Stimulated activated CD8-positive, alpha-beta memory T cell treated with anti-CD3 and anti-CD28 coated beads, Interleukin-4, amount 100 ng/mL, for 1 hour (primary cell): ENCODE measurements around the gene EPB41L1.

Source experiments
- DNase-seq, 2 donors: peaks; one replicate each; pipeline ENCODE4 v3.0.0-alpha.2; 2020; ENCODE audit warnings: low read depth in 2 of 2, low spot score in 1 of 2

EPB41L1 gene

DNA sequence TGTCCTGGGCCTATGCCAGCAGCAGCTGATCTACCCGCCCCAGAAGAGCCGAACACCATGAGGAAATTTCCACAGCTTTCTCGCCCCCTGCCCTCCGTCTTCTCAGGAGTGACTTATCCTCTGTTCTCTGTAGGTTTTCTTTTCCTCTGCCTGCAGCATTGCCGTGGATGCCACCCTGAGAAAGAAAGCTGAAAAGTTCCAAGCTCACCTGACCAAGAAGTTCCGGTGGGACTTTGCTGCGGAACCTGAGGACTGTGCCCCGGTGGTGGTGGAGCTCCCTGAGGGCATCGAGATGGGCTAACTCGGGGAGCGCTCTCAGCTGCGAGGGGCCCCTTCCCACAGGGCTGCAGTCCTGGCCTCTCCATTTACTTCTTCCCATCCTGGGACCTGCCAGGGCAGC, 100.9 kb downstream of the EPB41L1 start:
- no peak for DNase-seq

DNA sequence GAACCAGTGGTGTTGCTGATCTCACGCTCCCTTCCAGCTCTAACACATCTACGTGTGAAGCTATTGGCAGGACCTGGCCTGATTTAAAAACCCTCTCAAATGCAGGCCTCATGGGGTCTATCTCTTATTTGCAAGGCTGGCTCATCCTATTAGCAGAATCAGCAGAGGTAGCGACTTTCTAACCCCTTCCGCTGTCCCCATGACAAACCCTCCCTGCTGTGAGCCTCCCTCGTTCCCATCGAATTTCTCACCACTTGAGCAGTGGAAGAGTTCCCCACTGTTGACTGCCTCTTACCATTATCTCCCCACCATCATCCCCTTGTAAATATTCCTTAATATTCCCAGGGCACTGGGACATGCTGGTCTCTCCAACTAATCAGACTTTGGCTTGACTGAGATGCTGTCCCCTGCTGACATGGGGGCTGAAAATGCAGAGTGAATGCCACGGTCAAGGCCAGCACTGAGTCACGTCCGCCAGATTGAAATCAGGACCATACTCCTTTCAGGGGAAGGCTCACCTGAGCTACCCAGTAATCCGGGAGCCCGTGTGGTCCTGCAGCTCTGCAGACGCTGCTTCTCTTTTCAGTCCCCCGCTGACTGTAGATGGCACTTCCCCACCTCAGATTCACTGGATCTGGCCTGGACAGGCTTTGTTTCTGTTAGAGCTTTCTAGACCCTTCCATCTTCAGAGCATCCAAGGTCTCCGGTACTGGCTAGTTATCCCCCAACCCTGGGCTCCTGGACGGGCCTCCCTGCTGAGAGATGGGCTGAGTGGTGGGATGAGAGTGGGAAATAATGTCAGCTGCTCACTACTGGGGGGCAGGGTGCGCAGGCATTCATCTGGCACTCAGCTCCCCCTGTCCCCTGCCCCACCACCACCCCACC, 104.9 kb downstream of the EPB41L1 start:
- no peak for DNase-seq

DNA sequence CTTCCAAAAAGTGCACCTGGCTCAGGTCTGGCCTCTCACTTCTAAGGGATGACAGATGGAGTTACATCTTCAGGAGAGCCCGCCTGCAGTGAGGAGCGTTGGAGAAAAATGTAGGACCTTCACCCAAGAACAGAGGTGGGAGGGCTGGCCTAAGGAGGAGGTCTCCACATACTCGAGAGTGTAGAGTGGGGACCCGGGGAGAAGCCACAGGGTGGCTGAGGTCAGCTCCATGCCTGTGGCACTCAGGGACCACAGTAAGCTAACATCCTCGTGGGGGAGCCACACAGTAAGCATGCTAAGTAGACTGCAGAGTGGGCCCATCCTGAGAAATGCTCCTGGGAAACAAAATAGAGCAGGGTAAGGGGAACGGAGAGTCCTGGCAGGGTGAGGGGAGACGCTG, 105.8 kb downstream of the EPB41L1 start:
- no peak for DNase-seq

DNA sequence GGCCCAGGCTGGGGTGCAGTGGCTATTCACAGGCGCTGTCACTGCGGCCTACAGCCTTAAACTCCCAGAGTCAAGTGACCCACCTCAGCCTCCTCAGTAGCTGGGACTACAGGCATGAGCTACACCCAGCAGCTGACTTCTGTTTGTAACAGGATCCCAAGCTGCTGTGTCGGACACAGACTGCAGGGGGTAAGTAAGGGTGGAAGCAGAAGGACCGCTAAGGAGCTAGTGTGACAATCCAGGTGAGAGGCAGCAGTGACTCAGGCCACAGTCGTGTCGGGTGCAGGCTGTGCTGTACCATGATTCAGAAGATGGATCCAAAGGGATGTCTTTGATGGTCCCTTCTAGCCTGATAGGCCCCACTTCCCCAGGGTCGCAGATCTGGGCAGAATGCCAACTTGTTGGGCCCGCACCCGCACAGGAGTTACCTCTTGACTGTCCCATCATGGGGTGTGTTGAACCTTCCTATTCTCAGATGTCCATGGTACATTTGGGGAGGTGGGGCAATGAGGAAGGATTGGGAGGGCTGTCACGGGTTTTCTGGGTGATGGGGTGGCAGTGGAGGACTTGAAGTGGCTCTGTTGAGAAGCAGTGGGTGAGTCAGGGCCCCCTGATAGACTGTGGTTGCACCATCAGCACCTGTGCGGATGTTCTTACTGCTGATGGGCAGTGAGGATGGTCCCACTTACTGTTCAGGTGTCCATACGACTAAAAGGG, 107.0 kb downstream of the EPB41L1 start:
- DNase-seq: no peak

DNA sequence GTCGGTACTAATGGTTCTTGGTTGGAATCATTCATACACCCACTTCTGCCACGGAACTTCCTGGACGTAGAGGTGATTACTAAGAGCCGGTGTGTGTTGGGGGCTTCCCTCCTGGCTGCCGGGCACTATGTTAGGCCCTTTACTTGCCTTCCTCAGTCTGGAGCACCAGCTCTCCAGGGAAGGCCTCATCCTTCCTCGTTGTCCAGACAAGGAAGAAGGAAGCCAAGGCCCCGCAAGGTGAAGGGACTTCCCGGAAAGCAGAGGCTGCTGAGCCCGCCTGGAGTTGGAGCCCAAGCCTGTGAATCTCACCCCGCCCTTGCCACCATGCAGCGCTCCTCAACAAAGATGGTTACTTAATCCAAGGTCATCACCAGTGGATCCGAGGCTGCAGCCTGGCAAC, 107.9 kb downstream of the EPB41L1 start:
- no peak for DNase-seq

DNA sequence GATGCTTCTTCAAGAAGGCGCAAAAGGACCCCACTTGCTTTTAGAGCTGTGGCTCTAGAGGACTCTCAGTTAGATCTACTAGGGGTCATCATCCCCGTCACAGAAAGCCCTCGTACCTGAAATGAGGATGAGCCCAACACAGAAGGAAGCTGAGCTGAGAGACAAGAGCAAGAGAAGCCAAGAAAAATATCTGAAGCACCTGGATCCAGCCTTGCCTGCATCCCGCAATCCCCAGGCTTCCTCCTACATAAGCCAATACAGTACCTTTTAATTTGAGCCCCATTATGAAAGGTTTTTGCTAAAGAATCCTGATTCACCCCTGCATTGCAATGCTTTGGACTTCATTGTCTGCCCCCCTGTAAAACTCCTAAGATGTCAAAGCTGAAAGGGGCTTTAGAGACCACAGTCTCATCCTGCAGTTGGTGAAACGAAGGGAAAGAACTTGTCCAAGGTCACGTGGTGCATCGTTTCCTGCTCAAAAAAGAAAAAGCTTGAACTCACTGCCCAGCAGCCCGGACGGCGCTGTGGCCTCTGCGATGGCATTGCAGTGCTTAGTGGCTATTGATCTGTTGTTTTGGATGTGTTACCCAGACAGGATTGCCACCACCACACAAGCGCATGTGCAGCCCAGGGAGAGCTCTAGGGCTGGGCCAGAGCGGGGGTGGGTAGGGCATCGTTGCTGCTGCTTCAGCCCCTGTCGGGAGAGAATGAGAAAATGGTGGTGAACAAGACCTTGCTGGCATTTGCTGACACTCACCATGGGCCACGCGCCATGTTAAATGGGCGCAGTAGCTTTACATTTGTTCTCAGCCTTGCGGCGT, 110.1 kb downstream of the EPB41L1 start:
- no peak for DNase-seq

DNA sequence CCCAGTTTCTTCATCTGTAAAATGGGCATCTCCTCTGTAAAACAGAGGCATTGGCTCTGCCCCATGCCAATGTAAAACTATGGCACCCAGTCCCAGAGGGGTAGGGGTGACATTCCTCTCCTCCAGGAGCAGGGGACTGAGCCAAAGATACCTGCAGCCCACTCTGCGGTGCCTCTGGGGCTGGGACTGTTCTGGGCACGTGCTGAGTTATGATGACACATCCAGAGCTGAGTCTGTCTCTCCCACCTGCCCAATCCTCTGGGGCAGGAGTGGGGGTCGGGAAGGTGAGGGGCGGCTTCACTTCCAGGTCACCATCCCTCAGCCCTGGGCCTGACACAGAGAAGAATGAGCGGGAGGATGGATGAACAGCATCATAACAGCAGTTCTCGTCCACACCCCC, 111.6 kb downstream of the EPB41L1 start:
- DNase-seq: no peak

DNA sequence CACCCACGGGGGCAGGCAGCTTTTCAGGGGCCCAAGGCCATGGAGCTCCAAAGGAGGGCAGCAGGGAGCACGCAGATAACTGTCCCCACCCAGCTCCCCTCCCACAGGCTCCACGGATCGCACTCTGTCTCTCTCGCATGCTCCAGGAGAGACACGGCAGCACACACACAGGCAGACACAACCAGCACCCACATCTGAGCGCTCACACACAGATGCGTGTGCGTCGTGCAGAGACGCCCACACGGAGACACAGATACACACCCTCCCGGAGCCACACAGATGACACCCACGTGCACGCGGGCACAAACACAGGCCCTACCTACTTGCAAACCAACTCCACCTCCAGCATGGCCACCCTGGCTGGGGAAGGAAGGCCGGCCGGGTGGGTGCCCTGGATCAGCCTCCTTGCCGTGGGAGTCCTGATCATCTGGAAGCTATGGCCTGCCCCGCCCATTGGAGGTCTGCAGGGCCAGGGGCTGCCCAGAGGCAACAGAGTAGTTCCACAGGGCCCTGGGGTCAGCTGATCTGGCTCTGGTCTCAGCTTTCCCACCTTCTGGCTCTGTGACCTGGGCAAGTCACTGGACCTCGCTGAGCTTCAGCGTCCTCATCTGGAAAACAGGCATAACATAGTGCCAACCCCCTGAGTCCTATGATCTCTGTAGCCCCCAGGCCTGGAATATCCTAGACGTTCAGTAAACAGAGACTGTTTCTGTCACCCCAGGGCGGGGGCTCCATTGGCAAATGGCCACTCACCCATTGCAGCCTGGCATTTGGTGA, 113.3 kb downstream of the EPB41L1 start:
- DNase-seq: no peak

DNA sequence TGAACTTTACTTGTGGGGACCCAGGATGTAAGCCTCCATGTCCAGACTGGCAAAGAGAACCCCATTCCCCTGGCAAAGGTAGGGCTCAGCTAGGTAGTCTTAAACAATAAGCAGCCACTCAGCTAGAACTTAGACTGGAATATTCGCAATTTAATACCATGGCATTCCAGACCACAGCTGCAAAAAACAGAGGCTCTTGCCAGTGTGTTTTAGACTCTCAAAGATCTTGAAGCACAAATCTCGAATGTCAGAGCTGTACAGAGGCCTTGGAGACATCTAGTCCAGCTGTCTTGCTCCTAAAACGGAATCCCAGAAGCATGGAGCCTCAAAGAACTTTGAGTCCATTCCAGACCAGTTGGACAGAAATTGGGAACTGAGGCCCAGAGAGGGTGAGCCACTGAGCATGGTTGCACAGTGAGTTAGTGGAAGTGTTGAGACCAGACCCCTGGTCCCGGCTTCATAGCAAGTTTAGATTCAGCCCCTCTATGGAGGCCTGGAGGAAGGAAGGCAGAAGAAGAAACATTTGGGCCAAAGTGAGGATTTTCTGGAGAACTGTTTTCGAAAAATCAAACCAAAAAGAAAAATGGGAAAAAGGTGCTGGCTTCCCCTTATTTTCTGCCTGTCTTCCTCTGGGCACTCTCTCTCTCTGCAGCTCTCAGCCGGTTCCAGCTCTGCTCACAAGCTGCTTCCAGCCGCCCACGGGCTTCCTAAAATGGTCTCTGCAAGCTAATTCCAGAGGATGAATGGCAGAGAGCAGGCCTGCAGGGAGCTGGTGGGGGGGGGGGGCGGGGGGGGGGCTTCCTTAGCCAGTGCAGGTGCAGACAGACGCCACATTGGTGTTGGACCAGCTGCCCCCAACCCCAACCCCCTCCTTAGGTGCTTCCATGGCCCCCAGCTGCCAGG, 114.2 kb downstream of the EPB41L1 start:
- no peak for DNase-seq

DNA sequence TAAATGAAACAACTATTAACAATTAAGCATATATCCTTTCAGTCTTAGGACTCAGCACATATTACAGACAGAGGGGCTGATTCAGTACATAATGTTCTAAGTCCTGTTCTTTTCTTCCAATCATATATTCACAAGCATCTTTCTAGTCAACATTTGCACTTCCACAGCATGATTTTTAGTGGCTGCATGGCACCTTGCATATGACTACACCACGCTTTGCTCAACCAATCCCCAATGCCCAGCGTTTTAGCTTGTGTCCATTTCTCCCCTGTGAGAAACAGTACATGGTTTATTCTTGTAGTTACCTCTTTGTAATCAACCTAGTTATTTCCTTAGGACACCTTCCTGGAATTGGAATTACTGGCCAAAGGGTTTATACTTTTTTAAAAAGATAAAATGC, 115.0 kb downstream of the EPB41L1 start:
- DNase-seq: no peak

DNA sequence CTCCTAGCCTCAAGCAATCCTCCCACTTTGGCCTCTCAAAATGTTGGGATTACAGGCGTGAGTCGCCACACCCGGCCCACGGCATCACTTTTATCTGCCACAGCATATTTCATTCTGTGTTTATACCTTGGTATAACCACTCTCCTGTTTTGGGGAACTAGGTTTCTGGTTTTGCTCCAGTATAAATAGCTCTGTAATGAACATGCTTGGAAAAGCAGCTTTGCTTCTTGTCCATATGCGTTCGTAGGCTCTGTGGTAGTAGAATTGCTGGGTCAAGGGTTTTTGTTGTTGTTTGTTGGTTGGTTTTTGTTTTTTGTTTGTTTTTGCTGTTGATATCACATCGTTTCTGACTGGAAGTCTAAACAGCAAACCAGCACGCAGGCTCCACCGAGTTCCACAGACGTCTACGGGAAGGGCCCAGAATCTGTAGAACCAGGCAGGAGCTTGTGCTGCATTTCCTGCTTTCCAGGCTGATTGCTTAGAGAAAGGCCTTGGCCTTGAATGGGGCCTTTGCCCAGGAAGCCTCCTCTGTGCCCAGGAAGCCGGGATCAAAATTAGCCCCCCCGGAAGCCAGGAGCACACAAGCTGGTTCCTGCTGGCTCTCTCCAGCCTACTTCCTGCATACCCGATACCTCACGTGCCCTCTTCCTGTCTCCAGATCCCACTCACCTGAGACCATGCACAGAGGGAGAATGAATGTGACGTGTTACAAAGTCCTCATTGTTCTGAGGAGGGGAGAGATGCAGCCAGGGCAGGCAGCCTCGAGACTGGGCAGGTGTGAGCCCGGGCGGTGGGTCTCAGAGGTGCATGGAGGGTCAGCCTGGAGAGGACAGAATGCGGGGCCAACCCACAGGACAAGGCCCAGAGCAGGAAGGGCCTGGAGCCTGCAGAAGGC, 116.5 kb downstream of the EPB41L1 start:
- no peak for DNase-seq

DNA sequence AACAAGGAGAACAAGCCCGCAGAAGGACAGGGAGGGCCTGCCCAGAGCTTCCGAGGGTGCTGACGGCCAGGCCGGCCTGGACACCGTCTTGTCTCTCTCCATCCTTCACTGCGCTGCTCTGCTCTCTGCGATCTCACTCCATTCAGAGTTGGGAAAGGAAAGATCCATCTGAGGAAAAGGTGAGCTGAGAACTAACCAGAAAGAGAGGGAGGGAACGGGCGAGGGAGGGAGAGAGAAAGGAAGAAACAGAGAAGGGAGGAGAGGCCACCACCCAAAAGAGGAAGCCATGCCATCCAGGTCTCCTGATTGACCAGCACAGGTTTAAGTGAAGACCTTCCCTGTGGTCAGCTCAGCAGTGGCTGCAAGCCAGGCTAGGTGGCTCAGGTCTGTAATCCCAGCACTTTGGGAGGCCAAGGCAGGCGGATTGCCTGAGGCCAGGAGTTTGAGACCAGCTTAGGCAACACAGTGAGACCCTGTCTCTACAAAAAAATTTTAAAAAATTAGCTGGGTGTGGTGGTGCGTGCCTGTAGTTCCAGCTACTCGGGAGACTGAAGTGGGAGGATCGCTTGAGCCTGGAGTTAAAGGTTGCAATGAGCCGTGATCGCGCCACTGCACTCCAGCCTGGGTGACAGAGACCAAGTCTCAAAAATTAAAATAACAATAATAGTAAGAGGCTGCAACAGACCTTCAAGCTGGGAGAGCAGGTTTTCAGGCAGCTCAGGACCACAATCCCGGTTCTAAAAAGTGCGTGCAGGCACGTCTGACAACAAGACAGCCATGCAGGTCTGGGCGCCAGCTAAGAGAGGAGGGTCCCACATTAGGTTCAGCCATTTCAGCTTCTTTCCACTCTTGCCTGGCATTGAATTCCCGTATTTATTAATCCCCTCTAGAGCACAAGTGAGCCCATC, 117.4 kb downstream of the EPB41L1 start:
- no peak for DNase-seq

DNA sequence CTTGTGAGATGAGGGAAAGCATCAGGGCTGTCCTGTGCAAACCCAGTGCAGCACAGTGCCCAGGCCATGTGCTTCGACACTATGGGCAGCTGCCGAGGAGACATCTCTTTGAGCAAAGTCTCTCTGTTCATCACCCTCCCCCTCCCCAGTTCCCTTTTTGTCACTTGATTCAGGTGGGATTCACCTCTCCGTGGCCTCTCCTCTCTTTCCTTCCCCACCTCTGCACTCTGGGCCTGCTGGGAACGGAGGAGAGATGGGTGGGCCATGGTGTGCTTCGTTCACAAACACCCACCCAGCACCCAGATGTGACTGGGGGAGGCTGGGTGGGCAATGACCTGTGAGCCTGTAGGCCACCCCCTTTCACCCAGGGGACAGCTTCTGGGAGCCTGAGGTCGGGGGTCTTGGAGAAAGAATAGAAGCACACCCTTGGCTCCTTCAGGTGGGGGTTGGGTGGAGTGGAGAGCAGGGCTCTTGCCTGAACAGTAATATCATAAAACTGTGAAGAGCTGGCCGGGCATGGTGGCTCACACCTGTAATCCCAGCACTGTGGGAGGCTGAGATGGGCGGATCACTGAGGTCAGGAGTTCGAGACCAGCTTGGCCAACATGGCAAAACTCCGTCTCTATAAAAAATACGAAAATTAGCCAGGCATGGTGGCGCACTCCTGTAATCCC, 118.1 kb downstream of the EPB41L1 start:
- DNase-seq: no peak

DNA sequence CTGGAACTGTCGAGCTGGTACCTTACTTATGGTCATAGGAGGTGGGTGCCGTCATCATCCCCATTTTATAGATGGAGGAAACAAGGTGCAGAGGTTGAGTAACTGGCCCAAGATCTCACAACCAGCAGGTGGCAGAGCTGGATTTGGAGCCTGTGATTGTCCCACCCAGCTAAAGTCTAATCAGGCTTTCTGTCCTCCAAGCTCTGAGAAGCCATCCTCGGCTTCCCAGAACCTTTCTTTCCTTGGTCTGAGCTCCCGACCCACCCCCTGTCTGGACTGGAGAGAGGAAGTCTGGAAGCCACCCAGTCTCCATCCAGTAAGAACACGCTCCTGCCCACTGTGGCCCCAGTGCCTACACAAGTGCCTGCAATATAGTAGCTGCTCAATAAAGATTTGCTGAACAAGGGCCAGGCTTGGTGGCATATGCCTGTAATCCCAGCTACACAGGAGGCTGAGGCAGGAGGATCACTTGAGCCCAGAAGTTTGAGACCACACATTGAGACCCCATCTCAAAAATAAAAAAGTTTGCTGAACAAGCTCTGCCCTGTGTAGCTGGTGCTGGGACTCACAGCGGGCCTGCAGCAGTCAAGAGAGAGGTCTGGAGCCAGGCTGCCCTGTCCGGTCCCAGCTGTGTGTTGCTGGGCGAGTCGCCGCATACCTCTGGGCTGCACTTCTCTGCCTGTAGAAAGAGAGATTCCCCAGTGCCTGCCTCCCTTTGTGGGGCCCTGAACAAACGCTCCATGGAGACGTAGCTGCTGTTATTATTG, 119.1 kb downstream of the EPB41L1 start:
- no peak for DNase-seq

DNA sequence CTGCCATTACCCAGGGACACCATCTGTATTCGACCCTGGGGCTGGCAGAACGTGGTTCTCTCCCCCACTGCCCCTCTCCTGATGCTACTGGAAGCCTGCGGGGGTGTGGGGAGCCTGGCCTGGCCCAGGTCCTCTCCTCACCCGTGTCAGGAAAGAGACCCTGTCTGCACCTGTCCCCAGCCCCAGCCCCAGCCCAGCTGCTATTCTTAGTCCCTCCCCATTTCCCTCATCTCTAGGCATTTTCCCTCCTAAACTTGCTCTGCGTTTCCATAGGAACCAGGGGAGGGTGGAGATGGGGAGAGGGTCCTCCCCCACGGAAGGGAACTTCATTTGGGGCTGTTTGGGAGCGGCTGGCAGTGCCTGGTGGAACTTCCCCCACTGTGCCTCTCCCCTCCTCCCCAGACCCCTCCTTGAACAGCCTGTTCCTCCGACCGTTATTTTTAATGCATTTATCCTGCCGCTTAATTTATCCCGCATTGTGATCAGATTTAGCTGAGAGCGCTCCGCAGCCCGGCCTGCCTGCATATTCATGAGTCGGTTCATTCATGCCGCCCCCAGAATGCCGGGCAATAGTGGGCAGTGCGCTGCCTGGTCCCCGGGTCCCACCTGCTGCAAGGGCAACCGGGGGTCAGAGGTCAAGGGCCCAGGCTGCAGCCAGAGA, 119.8 kb downstream of the EPB41L1 start:
- no peak for DNase-seq

DNA sequence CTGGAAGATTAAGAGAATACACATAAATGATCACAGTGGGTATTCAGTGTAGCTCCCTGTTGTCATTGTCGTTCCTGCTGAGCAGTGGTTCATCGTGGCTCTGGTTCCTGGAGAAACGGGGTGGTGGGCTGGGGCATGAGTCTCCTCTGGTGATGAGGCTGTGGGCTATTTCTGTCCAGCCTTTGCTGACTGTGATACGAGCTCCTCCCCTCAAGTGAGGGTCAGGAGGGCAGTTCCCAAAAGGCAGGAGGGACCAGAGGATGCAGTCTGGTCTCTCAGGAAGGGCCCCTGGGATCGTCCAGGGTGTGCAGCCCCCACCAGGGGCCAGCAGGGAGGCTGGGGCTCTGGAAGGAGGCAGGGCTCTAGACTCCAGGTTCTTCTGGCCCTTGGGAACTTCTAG, 120.5 kb downstream of the EPB41L1 start:
- DNase-seq: no peak
